ENCODE measurements around the gene BLID. TPM values are rescaled to one million over a fixed set of nuclear protein-coding genes. Genes with fewer than 3 reads are reported as not detected.

BLID gene
- total RNA-seq, 1 experiment from 2014 or later, result not detected

- Histone ChIP-seq H2BK15ac (ENCODE audit: low read depth, low read length) (no peak overlapping the region), H3K4ac (ENCODE audit: low read depth, low read length) (no peak overlapping the region), H3K4me1 (ENCODE audit: insufficient read depth, low read length) (no peaks in the 10 kb centered on the region), H2BK120ac (ENCODE audit: low read depth, low read length, poor library complexity, severe bottlenecking) (no peak overlapping the region), H3K27me3 (ENCODE audit: insufficient read depth, low read length) (no peaks in the 10 kb centered on the region), H3K4me2 (ENCODE audit: insufficient read depth, insufficient read length, low read length) (no peak overlapping the region), H3K56ac (ENCODE audit: insufficient read length, low read depth, low read length) (no peak overlapping the region), H2BK5ac (ENCODE audit: insufficient read length, low read length) (no peak overlapping the region), H3T11ph (ENCODE audit: low read length) (no peak overlapping the region), H3K9me3 (ENCODE audit: control insufficient read depth, low read depth, low read length) (no peaks in the 10 kb centered on the region), H3K79me2 (ENCODE audit: insufficient read depth, low read length) (no peaks in the 10 kb centered on the region), H4K5ac (ENCODE audit: insufficient read length, low read depth, low read length) (no peak overlapping the region), H4K8ac (replicated peaks; ENCODE audit: insufficient read length, low read depth, low read length) (no peak overlapping the region), H2BK12ac (ENCODE audit: insufficient read length, low read depth, low read length) (no peak overlapping the region), H3K23me2 (ENCODE audit: insufficient read length, low read depth, low read length, poor library complexity, severe bottlenecking) (no peaks in the 10 kb centered on the region), H3K27ac (ENCODE audit: insufficient read length, low read depth, low read length) (no peak overlapping the region), H3K18ac (ENCODE audit: insufficient read length, low read depth, low read length) (no peak overlapping the region), H4K91ac (ENCODE audit: insufficient read length, low read depth, low read length) (no peak overlapping the region), H3K23ac (ENCODE audit: insufficient read length, low read depth, low read length) (no peak overlapping the region), H3K9ac (ENCODE audit: extremely low read depth, insufficient read length, low read length) (no peak overlapping the region), H2BK20ac (ENCODE audit: low read depth, low read length, poor library complexity, severe bottlenecking) (no peak overlapping the region), H4K20me1 (ENCODE audit: control insufficient read depth, insufficient read depth, insufficient read length) (no peaks in the 10 kb centered on the region), H2AK5ac (ENCODE audit: insufficient read length, low read length) (no peak overlapping the region), H2AFZ (ENCODE audit: low read length) (no peak overlapping the region), H3K79me1 (ENCODE audit: insufficient read depth, low read depth, low read length, poor library complexity, severe bottlenecking) (no peaks in the 10 kb centered on the region), H3K14ac (ENCODE audit: insufficient read depth, low read length) (no peak overlapping the region)
- H3K36me3 Mint-ChIP-seq (ENCODE audit: insufficient read depth in 1 of 3, low read depth in 3 of 3), result no peaks in the 10 kb centered on the region
- no peak for DNase-seq
- no peaks in the 10 kb centered on the region for H3K9me3 Mint-ChIP-seq
- H3K4me3 Mint-ChIP-seq, result no peak overlapping the region
- no peak overlapping the region for H3K27ac Mint-ChIP-seq
- peaks cover 14 to 30% of the 10 kb centered on the region in 2 experiments for H3K4me1 Mint-ChIP-seq
- TF ChIP-seq CTCF (conservative IDR thresholded peaks at IDR 0.05), result no peak
- WGBS (ENCODE audit: extremely low coverage, insufficient read length, low lambda C conversion rate), result no CpG with 5 or more reads among the region's 4 CpGs
- H3K27me3 Mint-ChIP-seq (ENCODE audit: low read depth), result peaks cover 4% of the 10 kb centered on the region; the same call in 1 of the 2 replicates
Observed at GRCh38 chr11:122157653-122158161, 41.7 kb upstream of the BLID start.
